Skeletal muscle tissue (tissue), 4 donors: Measurements from ENCODE around the gene TMEM132C. TPM values are rescaled to one million over a fixed set of nuclear protein-coding genes. Genes with fewer than 3 reads are reported as not detected.

ENCODE experiments used
- H3K27ac ChIP-seq: one replicate; pipeline ENCODE4 v1.7.0; 2013; ENCODE audit warnings: mild to moderate bottlenecking, low read depth, low read length, inconsistent platforms
- H3K27me3 ChIP-seq, 3 donors: one replicate each; pipeline ENCODE4 v1.7.0; 2013; ENCODE audit warnings: low read length in 3 of 3; ENCODE audit not compliant: control insufficient read depth in 3 of 3, insufficient read depth in 3 of 3
- H3K36me3 ChIP-seq, 3 donors: one replicate each; pipeline ENCODE4 v1.7.0; 2013; ENCODE audit warnings: low read length in 3 of 3; ENCODE audit not compliant: control insufficient read depth in 3 of 3, insufficient read depth in 3 of 3
- H3K4me1 ChIP-seq, 3 donors: one replicate each; pipeline ENCODE4 v1.7.0; 2013; ENCODE audit warnings: low read length in 3 of 3, mild to moderate bottlenecking in 3 of 3; ENCODE audit not compliant: control insufficient read depth in 3 of 3, insufficient read depth in 3 of 3
- H3K4me3 ChIP-seq, 3 donors: one replicate each; pipeline ENCODE4 v1.7.0; 2013; ENCODE audit warnings: low read length in 3 of 3
- H3K9ac ChIP-seq, 3 donors: one replicate each; pipeline ENCODE4 v1.7.0; 2013; ENCODE audit warnings: low read length in 3 of 3, mild to moderate bottlenecking in 3 of 3, moderate library complexity in 2 of 3, low read depth in 1 of 3
- H3K9me3 ChIP-seq, 3 donors: one replicate each; pipeline ENCODE4 v1.7.0; 2013; ENCODE audit warnings: low read length in 3 of 3; ENCODE audit not compliant: control insufficient read depth in 3 of 3
- total RNA-seq: library from RNA; depleted of rRNA; stranded (reverse); fragments of >200 nt; gene quantifications from one replicate; pipeline ENCODE4 v1.2.3, GENCODE V29; 2014
- donor health status: Osteomylitis.

The TMEM132C gene
- total RNA-seq, 1 donor from 2014 or later = 3.7 TPM

- Histone ChIP-seq H3K27me3 (peaks cover 0 to 2% (median 0%) of the 10 kb centered on the region in 3 donors), H3K9me3 (no peaks in the 10 kb centered on the region)
Observed at GRCh38 chr12:128314611-128315010, 47.6 kb downstream of the TMEM132C start.

GRCh38 chr12:128316078-128316477 lies 49.1 kb downstream of the TMEM132C start:
- H3K27me3 ChIP-seq = peaks cover 0 to 2% (median 0%) of the 10 kb centered on the region in 3 donors
- no peak overlapping the region for H3K27ac ChIP-seq
- no peaks in the 10 kb centered on the region for H3K9me3 ChIP-seq
- no peaks in the 10 kb centered on the region for H3K36me3 ChIP-seq
- no peak overlapping the region for H3K9ac ChIP-seq
- H3K4me1 ChIP-seq = no peaks in the 10 kb centered on the region
- H3K4me3 ChIP-seq = no peak overlapping the region

More at GRCh38 chr12:128314611-128315010, 47.6 kb downstream of the TMEM132C start:
- H3K4me3 ChIP-seq = no peak overlapping the region
- no peaks in the 10 kb centered on the region for H3K36me3 ChIP-seq
- H3K9ac ChIP-seq = no peak overlapping the region
- no peaks in the 10 kb centered on the region for H3K4me1 ChIP-seq
- H3K27ac ChIP-seq = no peak overlapping the region

- Histone ChIP-seq H3K36me3 (no peaks in the 10 kb centered on the region), H3K9ac (no peak overlapping the region), H3K27me3 (peaks cover 0 to 2% (median 0%) of the 10 kb centered on the region in 3 donors), H3K9me3 (no peaks in the 10 kb centered on the region), H3K4me1 (no peaks in the 10 kb centered on the region), H3K4me3 (no peak overlapping the region), H3K27ac (no peak overlapping the region)
Observed at GRCh38 chr12:128316973-128317526, 50.1 kb downstream of the TMEM132C start.

GRCh38 chr12:128318341-128318740 lies 51.4 kb downstream of the TMEM132C start:
- Histone ChIP-seq H3K9me3 (peaks cover 0 to 2% (median 0%) of the 10 kb centered on the region in 3 donors), H3K9ac (no peak overlapping the region), H3K4me3 (no peak overlapping the region), H3K36me3 (no peaks in the 10 kb centered on the region), H3K27ac (no peak overlapping the region), H3K4me1 (no peaks in the 10 kb centered on the region), H3K27me3 (peaks cover 0 to 2% (median 0%) of the 10 kb centered on the region in 3 donors)

GRCh38 chr12:128318946-128319345 lies 52.0 kb downstream of the TMEM132C start:
- Histone ChIP-seq H3K4me3 (no peak overlapping the region), H3K36me3 (no peaks in the 10 kb centered on the region), H3K27me3 (no peaks in the 10 kb centered on the region), H3K4me1 (no peaks in the 10 kb centered on the region), H3K9me3 (peaks cover 0 to 2% (median 0%) of the 10 kb centered on the region in 3 donors), H3K27ac (no peak overlapping the region), H3K9ac (no peak overlapping the region)

- H3K9ac ChIP-seq = no peak overlapping the region
Observed at GRCh38 chr12:128322341-128322740, 55.4 kb downstream of the TMEM132C start.

GRCh38 chr12:128323145-128323920 lies 56.4 kb downstream of the TMEM132C start:
- no peaks in the 10 kb centered on the region for H3K36me3 ChIP-seq
- H3K9ac ChIP-seq = no peak overlapping the region
- H3K27ac ChIP-seq = no peak overlapping the region
- no peaks in the 10 kb centered on the region for H3K27me3 ChIP-seq
- peaks cover 0 to 2% (median 0%) of the 10 kb centered on the region in 3 donors for H3K9me3 ChIP-seq
- H3K4me3 ChIP-seq = no peak overlapping the region
- H3K4me1 ChIP-seq = no peaks in the 10 kb centered on the region

More at GRCh38 chr12:128322341-128322740, 55.4 kb downstream of the TMEM132C start:
- H3K9me3 ChIP-seq = peaks cover 0 to 2% (median 0%) of the 10 kb centered on the region in 3 donors
- H3K4me3 ChIP-seq = no peak overlapping the region
- H3K4me1 ChIP-seq = no peaks in the 10 kb centered on the region
- H3K27ac ChIP-seq = no peak overlapping the region
- H3K36me3 ChIP-seq = no peaks in the 10 kb centered on the region
- no peaks in the 10 kb centered on the region for H3K27me3 ChIP-seq

GRCh38 chr12:128325646-128326045 lies 58.7 kb downstream of the TMEM132C start:
- Histone ChIP-seq H3K4me3 (no peak overlapping the region), H3K27me3 (no peaks in the 10 kb centered on the region), H3K27ac (no peak overlapping the region), H3K4me1 (no peaks in the 10 kb centered on the region), H3K9me3 (peaks cover 0 to 2% (median 0%) of the 10 kb centered on the region in 3 donors), H3K36me3 (no peaks in the 10 kb centered on the region), H3K9ac (no peak overlapping the region)

GRCh38 chr12:128326406-128326805 lies 59.4 kb downstream of the TMEM132C start:
- no peak overlapping the region for H3K4me3 ChIP-seq
- no peak overlapping the region for H3K9ac ChIP-seq
- no peaks in the 10 kb centered on the region for H3K36me3 ChIP-seq
- peaks cover 0 to 2% (median 0%) of the 10 kb centered on the region in 3 donors for H3K9me3 ChIP-seq
- no peak overlapping the region for H3K27ac ChIP-seq
- no peaks in the 10 kb centered on the region for H3K27me3 ChIP-seq
- no peaks in the 10 kb centered on the region for H3K4me1 ChIP-seq

GRCh38 chr12:128328961-128329360 lies 62.0 kb downstream of the TMEM132C start:
- Histone ChIP-seq H3K4me1 (no peaks in the 10 kb centered on the region), H3K27ac (no peak overlapping the region), H3K9ac (no peak overlapping the region), H3K9me3 (no peaks in the 10 kb centered on the region), H3K36me3 (no peaks in the 10 kb centered on the region), H3K27me3 (no peaks in the 10 kb centered on the region), H3K4me3 (no peak overlapping the region)
